GM12878 (cell line): ENCODE measurements around the gene CD14. TPM values are rescaled to one million over a fixed set of nuclear protein-coding genes. Genes with fewer than 3 reads are reported as not detected.

Source experiments
- ATAC-seq: fragments of 200-7000 bp; cut with Tn5 transposase; 3 replicates; pipeline ENCODE4 v1.9.1; 2020; ENCODE audit warnings: mild to moderate bottlenecking, moderate library complexity
- BruUV-seq: library from RNA; stranded (reverse); fragments of 400-500 nt; replicated peaks from 2 replicates; lab custom pipeline; 2021; lab: Mats Ljungman, UMichigan
- CTCF ChIA-PET: fragments of 300-600 bp; sonication (Branson Sonifier 250); formaldehyde crosslinking; extraction: SDS; loops from one replicate; lab custom pipeline; 2021; ENCODE audit warnings: inconsistent platforms; lab: Yijun Ruan, JAX
- POLR2A ChIA-PET: fragments of 350-600 bp; formaldehyde crosslinking; extraction: SDS; loops from one replicate; lab custom pipeline; 2021; ENCODE audit warnings: inconsistent platforms; lab: Charles Lee
- RAD21 ChIA-PET: fragments of 300-600 bp; sonication (Branson Sonifier 250); formaldehyde crosslinking; loops from one replicate; lab custom pipeline; 2023; ENCODE audit warnings: antibody characterized with exemption; ENCODE audit not compliant: unreplicated experiment; lab: Charles Lee
- SMC1A ChIA-PET: fragments of 300-600 bp; sonication (Branson Sonifier 250); formaldehyde crosslinking; loops from one replicate; lab custom pipeline; 2023; ENCODE audit not compliant: unreplicated experiment, uncharacterized antibody; lab: Charles Lee
- DNase-seq: peaks from one replicate; pipeline ENCODE4 v3.0.0-alpha.2; 2011; ENCODE audit warnings: low read depth, low spot score
- FAIRE-seq: peaks from 3 replicates; lab custom pipeline; 2011; peaks lifted over from hg19 to GRCh38; lab: Jason Lieb, UNC
- H2AFZ ChIP-seq: 2 replicates; pipeline ENCODE4 v1.6.0; 2011; ENCODE audit warnings: low read depth, low read length, control low read depth; ENCODE audit not compliant: control insufficient read depth
- H3K27ac ChIP-seq: 2 replicates; pipeline ENCODE4 v1.5.1; 2011; ENCODE audit warnings: control low read depth; ENCODE audit not compliant: control insufficient read depth, insufficient read depth
- H3K27me3 ChIP-seq, 2 experiments: replicated peaks in 1 of 2; 2 replicates each; pipeline versions ENCODE4 v1.6.0 to v1.6.1; 2011; ENCODE audit warnings: low read length in 1 of 2; ENCODE audit not compliant: control insufficient read depth in 2 of 2, insufficient read depth in 2 of 2
- H3K36me3 ChIP-seq, 2 experiments: 2 replicates each; pipeline ENCODE4 v1.5.1; 2011; ENCODE audit warnings: low read length in 1 of 2; ENCODE audit not compliant: control insufficient read depth in 2 of 2, insufficient read depth in 2 of 2
- H3K4me1 ChIP-seq: 2 replicates; pipeline ENCODE4 v1.6.1; 2011; ENCODE audit warnings: mild to moderate bottlenecking, low read length, moderate library complexity, mixed read lengths; ENCODE audit not compliant: control insufficient read depth, insufficient read depth
- H3K4me2 ChIP-seq: 2 replicates; pipeline ENCODE4 v1.6.0; 2011; ENCODE audit warnings: control low read depth; ENCODE audit not compliant: control insufficient read depth, insufficient read depth
- H3K4me3 ChIP-seq: fragments of 200-600 bp; sonication (generic); 2 replicates; pipeline ENCODE4 v1.5.1; 2016
- H3K79me2 ChIP-seq: 2 replicates; pipeline ENCODE4 v1.6.0; 2011; ENCODE audit warnings: low read length; ENCODE audit not compliant: control insufficient read depth, insufficient read depth
- H3K9ac ChIP-seq: 2 replicates; pipeline ENCODE4 v1.8.0; 2011; ENCODE audit warnings: low read length, control low read depth, mixed read lengths; ENCODE audit not compliant: control insufficient read depth, insufficient read depth
- H3K9me3 ChIP-seq: replicated peaks from 3 replicates; pipeline ENCODE4 v1.5.1; 2011; ENCODE audit warnings: mild to moderate bottlenecking, low read length; ENCODE audit not compliant: control insufficient read depth, insufficient read depth
- H4K20me1 ChIP-seq: 2 replicates; pipeline ENCODE4 v1.6.0; 2011; ENCODE audit not compliant: control insufficient read depth, insufficient read depth
- POLR2A ChIP-seq: IDR thresholded peaks from 2 replicates; pipeline ENCODE4 v1.6.1; 2011; ENCODE audit warnings: low read depth, mild to moderate bottlenecking, low read length
- SKIL ChIP-seq: fragments of 450-650 bp; IDR thresholded peaks from 2 replicates; pipeline ENCODE4 v1.6.1; 2017; ENCODE audit warnings: mild to moderate bottlenecking, low read depth, inconsistent platforms; ENCODE audit not compliant: poor library complexity, severe bottlenecking
- STAT1 ChIP-seq: fragments of 450-650 bp; conservative IDR thresholded peaks from 2 replicates; pipeline ENCODE4 v1.6.1; 2014; ENCODE audit warnings: antibody characterized with exemption, mild to moderate bottlenecking
- whole genome bisulfite sequencing: methylation state at CpG from one replicate; pipeline ENCODE4 v1.1.6; 2016; ENCODE audit warnings: low lambda C conversion rate; ENCODE audit not compliant: insufficient replicate concordance, insufficient coverage; ENCODE audit errors: missing lambda C conversion rate; 5-methylcytosine and 5-hydroxymethylcytosine counted together
- in situ Hi-C: fragments of 300-500 bp; cut with MboI; formaldehyde crosslinking; loops from 9 replicates; pipeline ENCODE4 v1.14.3; 2018; ENCODE audit warnings: mixed read lengths
- intact Hi-C: fragments of 100-400 bp; cut with micrococcal nuclease; formaldehyde crosslinking; loops from one replicate; pipeline ENCODE4 v1.14.2; 2022; ENCODE audit not compliant: unreplicated experiment
- polyA plus RNA-seq, 11 experiments: library from polyadenylated mRNA; depleted of rRNA in 4 of 11; unstranded in 6 of 11; stranded (reverse) in 5 of 11; fragments of >200 nt; fragmentation: Nextera tagmentation in 4 of 11; fragmentation: Illumina TruSeq in 1 of 11; extraction: Ambion mirVana in 4 of 11; extraction: Trizol in 1 of 11; gene quantifications; 1 replicate in 1 of 11; 2 replicates in 10 of 11; pipeline versions ENCODE4 v1.2.1 to v1.2.3, GENCODE V29; 2011 to 2016; ENCODE audit warnings: inconsistent platforms in 2 of 11, missing spikeins in 2 of 11, low read depth in 1 of 11
- total RNA-seq, 4 experiments: library from RNA; depleted of rRNA in 3 of 4; stranded (reverse); fragments of >200 nt in 3 of 4; fragmentation: Illumina TruSeq in 1 of 4; extraction: Trizol in 1 of 4; gene quantifications; 2 replicates each; pipeline versions ENCODE4 v1.2.1 to v1.2.3, GENCODE V29; 2013 to 2021

Gene CD14
- total and polyA plus RNA-seq, 10 of the 15 experiments (the other 5 are each of a cell fraction or from before 2014, with no cell fraction given): 0.09 to 0.72 (median 0.18) TPM; not detected in 5

GRCh38 chr5:140673187-140673976, 40.4 kb upstream of the CD14 start, which contains the start of gene DND1:
TSS of gene DND1 (minus strand) at chr5:140673576. CDS start at chr5:140673542, 34 bp downstream.
- ChIA-PET RAD21 (no interaction called here), CTCF (no interaction called here), SMC1A (no interaction called here), POLR2A (no interaction called here)
- Histone ChIP-seq H3K9me3 (no peaks in the 10 kb centered on the region), H2AFZ (no peak within 1 kb of the TSS), H3K9ac (no peak within 1 kb of the TSS), H3K27me3 (no peaks in the 10 kb centered on the region), H4K20me1 (no peaks in the 10 kb centered on the region; the same call in 1 of the 2 replicates), H3K4me1 (no peaks in the 10 kb centered on the region), H3K79me2 (no peaks in the 10 kb centered on the region), H3K27ac (no peak within 1 kb of the TSS), H3K36me3 (peaks cover 34 to 38% of the 10 kb centered on the region in 2 experiments), H3K4me3 (no peak within 1 kb of the TSS), H3K4me2 (no peak within 1 kb of the TSS)
- BruUV-seq: no TSS peak
- WGBS: 98% methylated on average over 38 of the region's 45 CpGs
- FAIRE-seq: no peak
- TF ChIP-seq POLR2A (peak; percentile 53), STAT1 (no peak), SKIL (no peak)
- no peak for ATAC-seq
- intact Hi-C loops: no loop called here
- DNase-seq: no peak
- in situ Hi-C loops: no loop called here
